Fibroblast of skin of scalp (primary cell): ENCODE measurements around the gene QPCT. TPM values are rescaled to one million over a fixed set of nuclear protein-coding genes. Genes with fewer than 3 reads are reported as not detected.
A peak's percentile ranks its signal among the peaks of the same experiment; 100 is the strongest.
"Not testable (repeated sequence)": the region's sequence is repeated elsewhere in the genome, so short reads cannot be mapped to it uniquely, and the experiment has no call there.

Source experiments
- DNase-seq: peaks from one replicate; pipeline ENCODE4 v3.0.0-alpha.2; 2013
- polyA plus RNA-seq, 2 experiments: library from polyadenylated mRNA; unstranded; fragments of 120-200 nt; gene quantifications; one replicate each; pipeline ENCODE4 v1.2.1, GENCODE V29; 2013; ENCODE audit not compliant: insufficient read length in 2 of 2

QPCT gene
- polyA plus RNA-seq (2013, experiment 1 of 2; ENCODE audit: insufficient read length), result 9.5 TPM
- polyA plus RNA-seq (2013, experiment 2 of 2; ENCODE audit: insufficient read length), result 10.2 TPM

GRCh38 chr2:37344453-37345361, at the start of gene QPCT:
Gene QPCT (plus strand): TSS chr2:37344630. CDS start chr2:37344732, 102 bp downstream.
- DNase-seq, result peak; percentile 75

- not testable (repeated sequence) for DNase-seq
Measured at GRCh38 chr2:37294858-37295257, 49.6 kb upstream of the QPCT start.

- no peak for DNase-seq
Measured at GRCh38 chr2:37295469-37296073, 48.9 kb upstream of the QPCT start.

DNA sequence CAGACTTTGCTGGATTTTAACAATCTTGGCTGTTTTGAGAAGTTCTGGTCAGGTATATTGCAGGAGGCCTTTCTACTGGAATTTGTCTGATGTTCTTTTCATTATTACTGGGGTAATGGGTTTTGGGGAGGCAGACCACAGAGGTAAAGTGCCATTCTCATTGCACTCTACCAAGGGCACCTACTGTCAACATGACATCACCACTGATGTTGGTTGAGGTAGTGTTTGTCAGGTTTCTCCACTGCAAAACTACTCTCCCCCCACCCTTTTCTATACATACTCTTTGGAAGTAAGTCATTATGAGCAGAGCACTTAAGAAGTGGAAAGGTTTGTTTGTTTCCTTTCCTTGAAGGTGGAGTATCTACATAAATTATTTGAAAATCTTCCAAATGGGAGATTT, 46.8 kb upstream of the QPCT start:
- DNase-seq, result no peak

GRCh38 chr2:37300146-37300545, 44.3 kb upstream of the QPCT start:
- DNase-seq, result no peak

DNA sequence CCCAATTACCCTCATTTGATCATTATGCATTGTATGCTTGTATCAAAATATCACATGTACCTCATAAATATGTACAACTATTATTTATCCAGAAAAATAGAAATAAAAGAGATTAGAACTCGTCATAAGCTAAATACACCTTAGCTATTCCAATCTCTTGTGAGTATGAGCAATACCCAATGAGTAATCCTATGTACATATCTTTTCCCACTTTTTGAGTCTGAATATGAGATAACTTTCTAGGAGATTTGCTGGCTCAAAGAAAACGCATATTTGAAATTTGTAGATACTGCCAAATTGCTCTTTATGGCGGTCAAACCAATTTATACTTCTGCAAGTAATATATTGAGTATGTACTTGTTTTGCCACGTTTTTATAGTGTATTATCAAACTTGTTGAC, 43.9 kb upstream of the QPCT start:
- DNase-seq, result no peak

DNA sequence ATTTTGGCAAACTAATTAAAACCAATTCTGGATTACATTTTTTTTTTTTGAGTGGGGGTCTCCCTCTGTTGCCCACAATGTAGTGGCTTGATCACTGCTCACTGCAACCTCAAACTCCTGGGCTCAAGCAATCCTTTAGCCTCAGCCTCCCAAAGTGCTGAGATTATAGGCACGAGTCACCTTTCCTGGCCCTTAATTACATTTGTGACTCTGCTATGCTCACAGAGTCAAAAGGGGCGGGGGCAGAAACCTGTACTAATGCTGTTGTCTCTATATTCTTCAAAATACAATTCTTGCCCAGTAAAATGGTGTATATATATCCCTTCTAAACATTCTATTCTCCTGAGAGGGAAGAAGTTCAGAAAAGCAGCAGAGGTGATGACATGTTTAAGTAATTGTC, 43.0 kb upstream of the QPCT start:
- no peak for DNase-seq

- no peak for DNase-seq
Measured at GRCh38 chr2:37302701-37303252, 41.7 kb upstream of the QPCT start.

GRCh38 chr2:37306024-37306423, 38.4 kb upstream of the QPCT start:
- no peak for DNase-seq

- no peak for DNase-seq
Measured at GRCh38 chr2:37307500-37307899, 36.9 kb upstream of the QPCT start.

DNA sequence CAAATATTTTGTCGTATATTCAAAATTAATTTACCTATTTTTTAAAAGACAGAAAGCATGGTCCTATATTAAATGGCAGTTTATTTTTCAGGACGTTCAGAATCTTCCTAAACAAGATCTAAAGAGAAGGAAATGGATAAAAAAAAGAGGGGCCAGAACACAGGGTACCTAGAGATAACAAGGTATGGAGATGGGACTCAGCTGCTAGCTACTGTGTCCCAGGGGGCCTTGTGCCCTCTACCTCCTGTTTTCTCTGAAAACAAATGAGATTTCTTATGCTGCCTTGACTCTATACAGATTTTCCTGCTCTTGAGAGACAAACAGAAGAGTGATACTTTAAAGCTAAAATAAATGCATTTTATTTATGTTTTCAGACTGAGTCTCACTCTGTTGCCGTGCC, 29.1 kb upstream of the QPCT start:
- no peak for DNase-seq

DNA sequence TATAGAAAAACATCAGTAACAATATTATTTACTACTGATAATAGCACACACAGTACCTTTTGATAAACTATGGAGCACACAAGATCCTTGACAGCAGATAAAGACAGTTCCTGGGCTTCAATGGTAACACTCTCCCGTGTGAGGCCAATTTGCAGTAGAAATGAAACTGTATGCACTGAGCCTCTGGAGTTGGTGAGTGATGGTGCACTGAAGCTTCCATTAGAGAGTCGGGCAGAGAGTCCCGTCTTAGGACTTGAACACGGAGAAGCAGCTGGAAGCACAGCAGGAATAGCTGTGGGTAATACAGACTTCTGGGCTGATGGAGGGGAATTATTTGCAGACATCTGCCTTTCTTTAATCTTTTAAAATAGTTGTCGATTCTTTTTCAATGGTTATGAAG, 28.2 kb upstream of the QPCT start:
- no peak for DNase-seq

DNA sequence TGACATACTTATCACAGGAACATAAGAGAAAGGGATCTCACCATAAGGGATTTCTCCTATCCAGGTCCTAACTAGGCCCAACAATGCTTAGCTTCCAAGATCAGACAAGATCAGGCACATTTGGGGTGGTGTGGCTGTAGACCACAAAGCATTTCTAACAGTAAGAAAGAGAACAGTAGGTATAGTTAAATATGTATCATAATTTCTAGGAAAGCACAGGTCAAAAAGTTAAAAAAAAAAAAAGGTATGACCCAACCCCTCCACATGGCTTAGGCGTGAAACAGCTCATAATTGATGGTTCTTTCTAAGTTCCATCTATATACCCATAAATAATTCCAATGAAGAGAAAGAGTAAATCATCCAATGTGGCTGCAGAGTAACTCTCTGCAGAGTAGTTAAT, 26.7 kb upstream of the QPCT start:
- DNase-seq, result no peak

GRCh38 chr2:37318401-37318800, 26.0 kb upstream of the QPCT start:
- DNase-seq, result peak; percentile 51

DNA sequence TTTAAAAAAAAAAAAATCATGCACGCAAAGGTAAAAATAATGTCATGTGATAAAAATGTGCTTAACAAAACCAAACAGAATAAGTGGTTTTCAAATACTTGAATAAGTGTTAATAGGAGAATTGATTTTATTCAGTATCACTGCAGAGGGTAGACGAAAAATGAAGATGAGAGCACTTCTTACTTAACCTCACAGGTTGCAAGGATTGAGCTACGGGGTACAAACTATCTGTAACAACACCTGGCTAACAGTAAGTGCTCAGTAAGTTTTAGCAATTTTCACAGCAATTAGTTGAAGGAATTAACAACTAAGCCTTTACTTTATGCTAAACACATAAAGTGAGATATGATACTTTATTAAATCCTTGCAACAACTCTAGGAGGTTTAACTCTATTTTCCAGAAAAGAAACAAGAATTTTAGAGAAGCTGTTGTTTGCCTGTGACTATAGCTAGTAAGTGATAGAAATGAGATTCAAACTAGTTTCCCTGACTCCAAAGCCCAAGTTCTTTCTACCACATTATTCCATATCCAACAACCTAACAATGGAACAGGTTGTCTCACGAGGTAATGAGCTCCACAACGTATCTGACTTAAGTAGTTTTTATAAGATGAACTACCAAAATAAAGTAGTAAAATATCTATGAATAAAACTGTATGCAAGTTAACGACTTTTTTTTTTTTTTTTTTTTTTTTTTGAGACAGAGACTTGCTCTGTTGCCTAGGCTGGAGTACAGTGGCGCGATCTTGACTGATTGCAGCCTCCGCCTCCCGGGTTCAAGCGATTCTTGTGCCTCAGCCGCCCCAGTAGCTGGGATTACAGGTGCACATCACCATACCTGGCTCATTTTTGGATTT, 24.4 kb upstream of the QPCT start:
- no peak for DNase-seq

- DNase-seq, result no peak
Measured at GRCh38 chr2:37321029-37321682, 23.3 kb upstream of the QPCT start.

- peak; percentile 68 for DNase-seq
Measured at GRCh38 chr2:37322368-37322767, 22.1 kb upstream of the QPCT start.

GRCh38 chr2:37323176-37323780, 21.2 kb upstream of the QPCT start:
- no peak for DNase-seq

DNA sequence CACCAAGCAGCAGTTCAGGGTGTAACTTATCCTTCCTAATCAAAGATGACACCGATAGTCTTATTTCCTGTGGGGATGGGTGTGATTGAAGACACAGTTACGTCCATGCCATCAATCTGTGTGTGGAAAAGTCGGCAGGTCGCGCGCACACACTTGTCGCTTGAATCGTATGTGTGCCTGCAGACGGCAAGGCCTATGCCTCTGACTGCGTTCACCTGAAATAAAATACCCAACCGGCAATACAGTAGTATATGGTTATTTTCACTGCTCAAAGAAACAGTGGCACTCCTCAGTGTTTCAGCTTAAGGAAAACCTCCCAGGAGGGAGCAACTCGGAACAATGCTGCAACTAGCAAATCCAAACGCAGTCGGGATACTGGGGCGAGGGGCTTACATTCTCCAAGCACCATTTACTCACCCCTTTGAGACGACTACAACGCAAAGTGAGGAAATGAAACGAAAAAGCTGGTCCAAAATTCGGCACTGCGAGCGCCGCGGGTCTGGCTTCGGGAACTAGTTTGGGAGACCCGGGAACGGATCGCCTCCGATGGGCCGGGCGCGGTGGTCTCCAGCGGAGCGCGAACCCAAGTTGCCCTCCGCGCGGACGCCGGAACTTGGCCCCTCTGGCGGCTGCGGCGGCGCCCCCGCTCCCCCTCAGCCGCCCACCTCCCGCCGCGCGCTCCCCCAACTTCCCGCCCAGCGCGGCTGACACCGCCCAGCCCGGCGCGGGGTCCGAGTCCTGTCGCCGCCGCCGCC, 20.5 kb upstream of the QPCT start:
- DNase-seq, result peak; percentile 19

DNA sequence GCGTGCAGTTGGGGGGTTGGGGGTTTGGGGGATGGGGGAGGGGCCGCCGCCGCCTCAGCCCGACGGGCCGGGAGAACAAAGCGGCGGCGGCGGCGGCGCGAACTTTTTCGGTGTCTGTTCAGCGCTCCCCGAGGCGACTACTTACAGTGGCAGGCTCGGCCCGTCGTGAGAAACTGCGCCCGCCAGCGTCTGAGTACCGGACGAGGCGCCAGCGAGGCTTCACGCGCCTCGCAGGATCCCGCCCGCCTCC, 20.0 kb upstream of the QPCT start:
- no peak for DNase-seq
